ENCODE results near the gene NPLOC4.

The NPLOC4 gene

DNA sequence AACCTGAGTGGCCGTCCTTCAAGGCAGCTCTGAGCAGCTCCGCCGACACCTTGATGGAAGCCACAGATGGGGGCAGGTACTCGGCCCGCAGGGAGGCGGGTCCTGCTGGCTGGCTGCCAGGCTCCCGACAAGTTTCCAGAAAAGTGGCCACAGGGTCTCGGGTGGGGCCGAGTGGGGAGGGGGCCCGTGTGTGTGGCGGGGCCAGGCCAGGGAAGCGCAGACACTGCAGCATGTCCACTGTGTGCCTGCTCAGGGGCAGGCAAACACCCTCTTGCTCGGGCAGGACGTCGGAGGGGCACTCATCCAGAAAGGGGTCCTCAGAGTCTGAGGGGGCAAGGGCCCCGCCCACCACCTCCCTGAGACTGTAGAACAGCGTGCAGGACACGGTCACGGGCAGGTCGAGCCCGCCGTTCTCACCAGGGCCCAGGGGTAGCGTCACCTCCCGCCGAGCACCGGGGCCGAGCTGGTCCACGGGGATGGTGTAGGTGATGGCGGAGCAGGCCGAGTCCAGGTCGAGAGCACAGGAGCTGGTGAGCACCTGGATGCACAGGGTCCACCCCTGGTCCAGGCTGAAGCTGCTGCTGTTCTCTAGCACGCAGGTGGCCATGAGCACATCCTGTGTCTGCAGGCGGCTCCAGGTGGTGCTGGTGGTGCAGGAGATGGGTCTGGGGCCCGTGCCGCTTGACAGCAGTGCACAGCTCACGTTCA, 89.9 kb downstream of the NPLOC4 start:
- DNase-seq (ENCODE audit: extremely low read depth, insufficient read length) = no peak
- Histone ChIP-seq H3K4me3 (replicated peaks; ENCODE audit: low read depth, low read length) (no peak overlapping the region), H3K36me3 (ENCODE audit: control insufficient read depth, insufficient read depth, low read length) (peaks cover 41% of the 10 kb centered on the region), H3K27me3 (replicated peaks; ENCODE audit: control insufficient read depth, insufficient read depth, low read length) (no peaks in the 10 kb centered on the region)
- TF ChIP-seq, protein P1, sequence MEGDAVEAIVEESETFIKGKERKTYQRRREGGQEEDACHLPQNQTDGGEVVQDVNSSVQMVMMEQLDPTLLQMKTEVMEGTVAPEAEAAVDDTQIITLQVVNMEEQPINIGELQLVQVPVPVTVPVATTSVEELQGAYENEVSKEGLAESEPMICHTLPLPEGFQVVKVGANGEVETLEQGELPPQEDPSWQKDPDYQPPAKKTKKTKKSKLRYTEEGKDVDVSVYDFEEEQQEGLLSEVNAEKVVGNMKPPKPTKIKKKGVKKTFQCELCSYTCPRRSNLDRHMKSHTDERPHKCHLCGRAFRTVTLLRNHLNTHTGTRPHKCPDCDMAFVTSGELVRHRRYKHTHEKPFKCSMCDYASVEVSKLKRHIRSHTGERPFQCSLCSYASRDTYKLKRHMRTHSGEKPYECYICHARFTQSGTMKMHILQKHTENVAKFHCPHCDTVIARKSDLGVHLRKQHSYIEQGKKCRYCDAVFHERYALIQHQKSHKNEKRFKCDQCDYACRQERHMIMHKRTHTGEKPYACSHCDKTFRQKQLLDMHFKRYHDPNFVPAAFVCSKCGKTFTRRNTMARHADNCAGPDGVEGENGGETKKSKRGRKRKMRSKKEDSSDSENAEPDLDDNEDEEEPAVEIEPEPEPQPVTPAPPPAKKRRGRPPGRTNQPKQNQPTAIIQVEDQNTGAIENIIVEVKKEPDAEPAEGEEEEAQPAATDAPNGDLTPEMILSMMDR (IDR thresholded peaks at IDR 0.05; ENCODE audit: insufficient read depth, low read length, poor library complexity, severe bottlenecking) = no peak

DNA sequence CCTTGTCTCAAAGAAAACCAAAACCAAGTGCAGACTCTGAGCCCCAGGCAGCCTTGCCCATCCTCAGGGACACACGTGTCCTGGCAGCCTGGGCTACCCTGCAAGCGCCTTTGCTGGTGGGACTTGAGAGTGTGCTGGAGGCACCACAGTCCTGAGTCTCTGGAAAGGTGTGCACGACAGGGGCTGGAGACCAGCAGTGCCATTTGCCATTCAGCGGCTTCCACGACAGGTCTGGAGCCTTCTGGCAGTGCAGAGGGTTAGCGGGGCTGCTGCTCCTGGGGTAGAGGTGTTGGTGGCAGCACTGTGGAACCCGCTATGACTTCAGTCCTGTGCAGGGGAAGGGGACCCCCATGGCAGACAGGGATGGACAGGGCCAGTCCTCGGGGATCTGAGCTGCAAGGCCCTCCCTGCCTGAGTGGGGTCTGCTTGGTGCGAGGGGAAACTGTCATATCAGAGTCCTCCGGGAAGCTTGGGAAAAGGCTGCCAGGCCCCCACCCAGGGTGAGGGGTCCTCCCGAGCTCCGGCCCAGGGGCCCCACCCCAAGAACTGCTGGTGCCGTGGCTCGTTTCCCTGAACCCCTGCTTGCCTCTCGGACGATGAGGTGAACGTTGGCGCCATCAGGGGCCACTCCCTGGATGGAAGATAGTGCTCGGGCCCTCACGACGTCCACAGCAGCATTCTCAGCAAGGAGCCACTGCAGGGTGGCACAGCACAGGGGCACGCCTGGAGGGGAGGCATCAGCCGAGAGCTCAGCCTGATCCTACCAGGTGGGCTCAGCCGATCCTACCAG, 91.6 kb downstream of the NPLOC4 start:
- DNase-seq (ENCODE audit: extremely low read depth, insufficient read length) = no peak
- Histone ChIP-seq H3K4me3 (replicated peaks; ENCODE audit: low read depth, low read length) (no peak overlapping the region), H3K36me3 (ENCODE audit: control insufficient read depth, insufficient read depth, low read length) (peaks cover 45% of the 10 kb centered on the region), H3K27me3 (replicated peaks; ENCODE audit: control insufficient read depth, insufficient read depth, low read length) (no peaks in the 10 kb centered on the region)
- TF ChIP-seq, protein P1 (IDR thresholded peaks at IDR 0.05; ENCODE audit: insufficient read depth, low read length, poor library complexity, severe bottlenecking) = no peak

DNA sequence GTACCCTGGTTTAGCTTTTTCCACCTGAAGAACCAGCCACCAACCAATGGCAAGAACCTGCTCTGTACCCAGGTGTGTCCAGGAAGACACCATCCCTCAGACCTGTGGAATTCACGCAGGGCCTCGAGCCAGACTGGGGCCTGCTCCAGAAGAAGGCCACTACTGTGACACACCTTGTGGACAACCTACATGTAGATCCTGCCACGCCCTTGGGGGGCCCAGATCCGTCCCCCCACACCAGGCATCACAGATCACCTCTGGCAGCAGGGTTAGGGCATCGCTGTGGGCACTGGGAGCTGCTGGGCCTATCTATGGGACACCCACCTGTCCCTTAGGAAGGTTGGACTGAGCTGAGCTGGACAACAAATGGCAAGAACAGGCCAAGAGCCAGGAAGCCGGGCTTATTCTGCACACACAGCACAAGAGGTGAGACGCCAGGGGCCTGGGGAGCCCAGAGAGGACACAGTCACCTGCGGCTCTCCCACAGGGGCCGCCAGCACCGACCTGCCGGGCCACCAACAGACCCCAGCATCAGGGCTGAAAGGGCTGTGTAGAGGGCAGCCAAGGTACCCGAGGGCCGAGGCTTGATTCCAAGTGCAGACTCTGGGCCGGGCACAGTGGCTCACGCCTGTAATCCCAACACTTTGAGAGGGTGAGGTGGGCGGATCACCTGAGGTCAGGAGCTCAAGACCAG, 92.5 kb downstream of the NPLOC4 start:
- H3K36me3 ChIP-seq (ENCODE audit: control insufficient read depth, insufficient read depth, low read length) = peaks cover 40% of the 10 kb centered on the region

DNA sequence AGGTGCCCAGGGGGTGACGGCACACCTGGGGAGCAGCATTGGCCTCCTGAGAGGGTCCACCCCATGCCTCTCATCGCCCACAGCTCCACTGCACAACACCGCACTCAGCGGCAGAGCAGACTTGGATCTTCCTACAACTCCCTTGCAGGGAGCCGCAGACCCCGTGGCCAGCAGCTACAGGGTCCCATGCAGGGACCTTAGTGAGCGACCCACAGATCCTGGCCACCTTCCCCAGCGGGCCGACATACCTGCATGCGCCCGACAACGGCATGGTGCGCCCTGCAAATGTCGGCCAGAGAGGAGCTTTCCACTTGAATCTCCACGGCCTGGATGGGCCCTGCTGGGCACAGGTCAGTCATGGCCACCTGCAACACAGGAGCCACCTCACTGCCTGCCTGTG, 93.2 kb downstream of the NPLOC4 start:
- TF ChIP-seq, protein P1 (IDR thresholded peaks at IDR 0.05; ENCODE audit: insufficient read depth, low read length, poor library complexity, severe bottlenecking) = no peak
- Histone ChIP-seq H3K36me3 (ENCODE audit: control insufficient read depth, insufficient read depth, low read length) (peaks cover 36% of the 10 kb centered on the region), H3K4me3 (replicated peaks; ENCODE audit: low read depth, low read length) (no peak overlapping the region), H3K27me3 (replicated peaks; ENCODE audit: control insufficient read depth, insufficient read depth, low read length) (no peaks in the 10 kb centered on the region)
- peak; percentile 9 for DNase-seq (ENCODE audit: extremely low read depth, insufficient read length)

More for the DNA sequence above, 92.5 kb downstream of the NPLOC4 start:
- TF ChIP-seq, protein P1 (IDR thresholded peaks at IDR 0.05; ENCODE audit: insufficient read depth, low read length, poor library complexity, severe bottlenecking) = no peak
- DNase-seq (ENCODE audit: extremely low read depth, insufficient read length) = no peak
- Histone ChIP-seq H3K27me3 (replicated peaks; ENCODE audit: control insufficient read depth, insufficient read depth, low read length) (no peaks in the 10 kb centered on the region), H3K4me3 (replicated peaks; ENCODE audit: low read depth, low read length) (no peak overlapping the region)

DNA sequence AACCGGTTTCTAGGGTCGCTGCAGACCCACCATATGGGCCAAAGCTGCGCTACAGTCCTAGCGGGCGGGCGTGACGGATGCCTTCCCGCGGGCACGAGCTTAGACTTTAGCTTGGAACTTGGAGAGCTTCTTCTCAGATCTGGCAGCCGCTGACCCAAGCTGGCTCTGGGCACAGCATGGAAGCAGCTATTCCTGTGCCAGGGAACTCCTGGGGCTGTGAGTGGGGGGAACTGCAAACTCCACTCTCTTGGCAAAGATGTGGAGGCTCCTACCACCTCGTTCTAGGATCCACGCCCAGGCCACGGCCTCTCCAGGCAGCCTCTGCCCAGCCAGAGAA, 93.6 kb downstream of the NPLOC4 start:
- Histone ChIP-seq H3K27me3 (replicated peaks; ENCODE audit: control insufficient read depth, insufficient read depth, low read length) (no peaks in the 10 kb centered on the region), H3K36me3 (ENCODE audit: control insufficient read depth, insufficient read depth, low read length) (peaks cover 36% of the 10 kb centered on the region), H3K4me3 (replicated peaks; ENCODE audit: low read depth, low read length) (no peak overlapping the region)
- no peak for DNase-seq (ENCODE audit: extremely low read depth, insufficient read length)
- TF ChIP-seq, protein P1 (IDR thresholded peaks at IDR 0.05; ENCODE audit: insufficient read depth, low read length, poor library complexity, severe bottlenecking) = no peak

All from GM06990 (cell line).